ENCODE data around the gene FAM117B. TPM values are rescaled to one million over a fixed set of nuclear protein-coding genes. Genes with fewer than 3 reads are reported as not detected.

FAM117B gene
- total RNA-seq, 2 experiments from 2014 or later: 46.8 to 50.4 TPM

DNA sequence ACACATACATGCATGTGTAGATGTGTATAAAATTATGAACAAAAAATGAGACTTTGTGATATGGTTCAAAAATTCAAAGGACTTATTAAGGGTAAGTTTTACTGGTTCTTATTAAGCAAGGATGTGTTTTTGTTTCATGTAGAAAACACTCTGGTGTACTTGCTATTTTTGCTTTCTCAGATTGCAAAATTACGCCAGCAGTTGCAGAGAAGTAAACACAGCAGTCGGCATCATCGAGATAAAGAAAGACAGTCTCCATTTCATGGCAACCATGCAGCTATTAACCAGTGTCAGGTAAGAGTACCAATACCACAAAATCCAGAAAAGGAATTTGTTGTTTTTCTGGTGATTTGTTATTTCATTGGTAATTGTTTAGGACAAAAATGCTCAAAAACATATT is 91.3 kb downstream of the FAM117B start:
- TF ChIP-seq, protein P1, sequence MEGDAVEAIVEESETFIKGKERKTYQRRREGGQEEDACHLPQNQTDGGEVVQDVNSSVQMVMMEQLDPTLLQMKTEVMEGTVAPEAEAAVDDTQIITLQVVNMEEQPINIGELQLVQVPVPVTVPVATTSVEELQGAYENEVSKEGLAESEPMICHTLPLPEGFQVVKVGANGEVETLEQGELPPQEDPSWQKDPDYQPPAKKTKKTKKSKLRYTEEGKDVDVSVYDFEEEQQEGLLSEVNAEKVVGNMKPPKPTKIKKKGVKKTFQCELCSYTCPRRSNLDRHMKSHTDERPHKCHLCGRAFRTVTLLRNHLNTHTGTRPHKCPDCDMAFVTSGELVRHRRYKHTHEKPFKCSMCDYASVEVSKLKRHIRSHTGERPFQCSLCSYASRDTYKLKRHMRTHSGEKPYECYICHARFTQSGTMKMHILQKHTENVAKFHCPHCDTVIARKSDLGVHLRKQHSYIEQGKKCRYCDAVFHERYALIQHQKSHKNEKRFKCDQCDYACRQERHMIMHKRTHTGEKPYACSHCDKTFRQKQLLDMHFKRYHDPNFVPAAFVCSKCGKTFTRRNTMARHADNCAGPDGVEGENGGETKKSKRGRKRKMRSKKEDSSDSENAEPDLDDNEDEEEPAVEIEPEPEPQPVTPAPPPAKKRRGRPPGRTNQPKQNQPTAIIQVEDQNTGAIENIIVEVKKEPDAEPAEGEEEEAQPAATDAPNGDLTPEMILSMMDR (IDR thresholded peaks at IDR 0.05): no peak

GRCh38 chr2:202736826-202737225 is 102.1 kb downstream of the FAM117B start:
- DNase-seq (peak in 2 of 14 experiments; percentile 10 to 26), ATAC-seq (ENCODE audit: poor library complexity) (peak; percentile 51)
- no peaks in the 10 kb centered on the region for H3K27me3 ChIP-seq (ENCODE audit: control insufficient read depth in 1 of 2, insufficient read depth in 2 of 2, low read length in 2 of 2)
- intact Hi-C loops (cut with DNase I, micrococcal nuclease): no loop called here
- peaks cover 5 to 20% of the 10 kb centered on the region in 2 experiments for H3K9me3 ChIP-seq (ENCODE audit: control insufficient read depth in 1 of 2, insufficient read depth in 1 of 2, low read length in 2 of 2)
- Mint-ChIP-seq H3K36me3 (ENCODE audit: low read depth) (peaks cover 75% of the 10 kb centered on the region), H3K4me3 (no peak overlapping the region), H3K4me1 (ENCODE audit: low read depth) (peaks cover 32% of the 10 kb centered on the region), H3K27ac (peak overlapping the region; percentile 19), H3K9me3 (no peaks in the 10 kb centered on the region), H3K27me3 (no peaks in the 10 kb centered on the region)
- TF ChIP-seq, protein P1 (IDR thresholded peaks at IDR 0.05): no peak
- H3K36me3 ChIP-seq (ENCODE audit: insufficient read depth, low read length): peaks cover 11% of the 10 kb centered on the region
- no peak overlapping the region for H3K27ac ChIP-seq (ENCODE audit: low read depth in 1 of 2, low read length in 2 of 2)
- CTCF ChIA-PET: no interaction called here
- H3K4me3 ChIP-seq (ENCODE audit: low read length): no peak overlapping the region
- H3K4me1 ChIP-seq (ENCODE audit: insufficient read depth, low read length): peaks cover 7% of the 10 kb centered on the region
- POLR2A ChIA-PET: interaction anchor here (0.6 to 2.5 kb wide), 3 partner anchors 94 to 1778 kb away, joined by 3 to 20 read pairs (median 3); partner anchors contain the start of gene FAM117B

More for the DNA sequence above, 91.3 kb downstream of the FAM117B start:
- ChIA-PET CTCF (no interaction called here), POLR2A (interaction anchor here (1.0 kb wide), 1 partner anchor 91 kb away, joined by 3 read pairs; the partner anchor contains the start of gene FAM117B)
- no peaks in the 10 kb centered on the region for H3K27me3 ChIP-seq (ENCODE audit: control insufficient read depth in 1 of 2, insufficient read depth in 2 of 2, low read length in 2 of 2)
- no peaks in the 10 kb centered on the region for H3K4me1 ChIP-seq (ENCODE audit: insufficient read depth, low read length)
- Mint-ChIP-seq H3K36me3 (ENCODE audit: low read depth) (peaks cover 70% of the 10 kb centered on the region), H3K27ac (no peak overlapping the region), H3K9me3 (peaks cover 2% of the 10 kb centered on the region), H3K4me1 (ENCODE audit: low read depth) (peaks cover 49% of the 10 kb centered on the region), H3K27me3 (no peaks in the 10 kb centered on the region), H3K4me3 (no peak overlapping the region)
- no peaks in the 10 kb centered on the region for H3K9me3 ChIP-seq (ENCODE audit: control insufficient read depth in 1 of 2, insufficient read depth in 1 of 2, low read length in 2 of 2)
- DNase-seq (no peak), ATAC-seq (ENCODE audit: poor library complexity) (no peak)
- H3K4me3 ChIP-seq (ENCODE audit: low read length): no peak overlapping the region
- intact Hi-C loops (cut with DNase I, micrococcal nuclease): no loop called here
- H3K36me3 ChIP-seq (ENCODE audit: insufficient read depth, low read length): peaks cover 31% of the 10 kb centered on the region
- no peak overlapping the region for H3K27ac ChIP-seq (ENCODE audit: low read depth in 1 of 2, low read length in 2 of 2)

DNA sequence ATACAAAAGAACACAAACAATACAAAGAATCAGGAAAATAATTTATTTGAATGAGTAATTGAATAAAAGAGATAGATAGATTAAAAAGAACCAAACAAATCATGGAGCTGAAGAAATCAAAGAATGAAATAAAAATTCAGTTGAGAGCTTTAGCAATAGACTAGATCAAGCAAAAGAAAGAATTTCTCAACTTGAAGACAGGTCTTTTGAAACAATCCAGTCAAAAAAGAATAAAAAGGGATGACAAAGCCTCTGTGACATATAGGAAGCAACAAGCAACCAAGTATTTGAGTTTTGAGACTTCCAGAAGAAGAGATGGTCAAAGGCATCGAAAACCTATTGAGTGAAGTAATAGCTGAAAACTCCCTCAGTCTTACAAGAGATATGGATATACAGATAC is 108.8 kb downstream of the FAM117B start:
- DNase-seq: no peak
- peak overlapping the region; percentile 42 for H3K27ac Mint-ChIP-seq
- TF ChIP-seq, protein P1 (IDR thresholded peaks at IDR 0.05): no peak
- no peak overlapping the region for H3K27ac ChIP-seq (ENCODE audit: low read depth in 1 of 2, low read length in 2 of 2)
- peaks cover 15 to 18% of the 10 kb centered on the region in 2 experiments for H3K9me3 ChIP-seq (ENCODE audit: control insufficient read depth in 1 of 2, insufficient read depth in 1 of 2, low read length in 2 of 2)
- peaks cover 7% of the 10 kb centered on the region for H3K36me3 ChIP-seq (ENCODE audit: insufficient read depth, low read length)
- peaks cover 51% of the 10 kb centered on the region for H3K4me1 Mint-ChIP-seq (ENCODE audit: low read depth)
- ATAC-seq (ENCODE audit: poor library complexity): no peak
- H3K4me3 Mint-ChIP-seq: no peak overlapping the region
- no peaks in the 10 kb centered on the region for H3K27me3 Mint-ChIP-seq
- POLR2A ChIA-PET: interaction anchor here (1.5 kb wide), 1 partner anchor 108 kb away, joined by 6 read pairs; no protein-coding TSS in a partner anchor
- CTCF ChIA-PET: no interaction called here
- H3K4me1 ChIP-seq (ENCODE audit: insufficient read depth, low read length): no peaks in the 10 kb centered on the region
- peaks cover 78% of the 10 kb centered on the region for H3K36me3 Mint-ChIP-seq (ENCODE audit: low read depth)
- peaks cover 15% of the 10 kb centered on the region for H3K9me3 Mint-ChIP-seq
- no peak overlapping the region for H3K4me3 ChIP-seq (ENCODE audit: low read length)
- intact Hi-C loops (cut with DNase I, micrococcal nuclease): no loop called here
- no peaks in the 10 kb centered on the region for H3K27me3 ChIP-seq (ENCODE audit: control insufficient read depth in 1 of 2, insufficient read depth in 2 of 2, low read length in 2 of 2)
